ENCODE measurements around the gene MBNL3. TPM values are rescaled to one million over a fixed set of nuclear protein-coding genes. Genes with fewer than 3 reads are reported as not detected.
"Not testable (repeated sequence)": the region's sequence is repeated elsewhere in the genome, so short reads cannot be mapped to it uniquely, and the experiment has no call there.

MBNL3 gene
- total RNA-seq, 4 donors from 2014 or later: 30.6 to 41.3 (median 37.2) TPM

DNA sequence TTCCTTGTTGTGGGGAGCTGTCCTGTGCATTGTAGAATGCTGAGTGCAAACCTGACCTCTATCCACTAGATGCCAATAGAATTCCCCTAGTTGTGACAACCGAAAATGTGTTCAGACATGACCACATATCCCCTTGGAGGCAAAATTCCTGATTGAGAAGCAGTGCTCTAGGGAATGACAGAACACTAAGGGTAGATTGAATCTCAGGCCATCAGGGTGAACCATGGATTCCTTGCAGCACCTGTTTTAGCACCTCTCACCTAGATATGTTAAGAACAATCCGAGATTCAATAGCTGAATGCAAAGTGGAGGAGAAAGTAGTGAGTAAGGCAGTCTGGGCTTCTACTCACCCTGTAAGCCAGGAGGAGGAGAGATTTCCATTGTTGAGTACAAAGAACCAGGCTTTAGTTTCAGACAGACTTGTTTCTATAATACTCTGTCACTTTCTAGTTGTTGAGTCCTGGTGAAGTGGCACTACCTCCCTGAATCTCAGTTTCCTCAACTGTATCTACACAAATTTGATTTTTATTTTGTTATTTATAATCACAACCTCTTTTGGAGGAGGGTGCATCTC is 158.6 kb downstream of the MBNL3 start:
- 67% methylated on average over 2 of the region's 2 CpGs for WGBS
- H3K27ac ChIP-seq: no peak overlapping the region
- H3K27me3 ChIP-seq: no peaks in the 10 kb centered on the region
- no peaks in the 10 kb centered on the region for H3K36me3 ChIP-seq
- DNase-seq (ENCODE audit: low spot score in 2 of 2): no peak
- no peak overlapping the region for H3K4me3 ChIP-seq
- H3K9me3 ChIP-seq: no peaks in the 10 kb centered on the region
- TF ChIP-seq EP300 (IDR thresholded peaks at IDR 0.05): no peak
- no peak for TF ChIP-seq POLR2AphosphoS5 (IDR thresholded peaks at IDR 0.05)
- TF ChIP-seq, protein P1, sequence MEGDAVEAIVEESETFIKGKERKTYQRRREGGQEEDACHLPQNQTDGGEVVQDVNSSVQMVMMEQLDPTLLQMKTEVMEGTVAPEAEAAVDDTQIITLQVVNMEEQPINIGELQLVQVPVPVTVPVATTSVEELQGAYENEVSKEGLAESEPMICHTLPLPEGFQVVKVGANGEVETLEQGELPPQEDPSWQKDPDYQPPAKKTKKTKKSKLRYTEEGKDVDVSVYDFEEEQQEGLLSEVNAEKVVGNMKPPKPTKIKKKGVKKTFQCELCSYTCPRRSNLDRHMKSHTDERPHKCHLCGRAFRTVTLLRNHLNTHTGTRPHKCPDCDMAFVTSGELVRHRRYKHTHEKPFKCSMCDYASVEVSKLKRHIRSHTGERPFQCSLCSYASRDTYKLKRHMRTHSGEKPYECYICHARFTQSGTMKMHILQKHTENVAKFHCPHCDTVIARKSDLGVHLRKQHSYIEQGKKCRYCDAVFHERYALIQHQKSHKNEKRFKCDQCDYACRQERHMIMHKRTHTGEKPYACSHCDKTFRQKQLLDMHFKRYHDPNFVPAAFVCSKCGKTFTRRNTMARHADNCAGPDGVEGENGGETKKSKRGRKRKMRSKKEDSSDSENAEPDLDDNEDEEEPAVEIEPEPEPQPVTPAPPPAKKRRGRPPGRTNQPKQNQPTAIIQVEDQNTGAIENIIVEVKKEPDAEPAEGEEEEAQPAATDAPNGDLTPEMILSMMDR (IDR thresholded peaks at IDR 0.05): no peak
- no peak for TF ChIP-seq POLR2A (IDR thresholded peaks at IDR 0.05)
- H3K4me1 ChIP-seq: no peaks in the 10 kb centered on the region

DNA sequence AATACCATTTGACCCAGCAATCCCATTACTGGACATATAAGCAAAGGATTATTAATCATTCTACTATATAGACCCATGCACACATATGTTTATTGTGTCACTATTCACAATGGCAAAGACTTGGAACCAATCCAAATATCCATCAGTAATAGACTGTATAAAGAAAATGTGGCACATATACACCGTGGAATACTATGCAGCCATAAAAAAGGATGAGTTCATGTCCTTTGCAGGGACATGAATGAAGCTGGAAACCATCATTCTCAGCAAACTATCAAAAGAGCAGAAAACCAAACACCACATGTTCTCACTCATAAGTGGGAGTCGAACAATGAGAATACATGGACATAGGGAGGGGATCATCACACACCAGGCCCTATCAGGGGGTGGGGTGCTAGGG is 161.9 kb downstream of the MBNL3 start:
- H3K27ac ChIP-seq, H3K36me3 ChIP-seq: not testable (repeated sequence)
- 94% methylated on average over 2 of the region's 2 CpGs for WGBS

More for the DNA sequence above, 161.9 kb downstream of the MBNL3 start:
- H3K9me3 ChIP-seq; H3K4me3 ChIP-seq; H3K4me1 ChIP-seq; DNase-seq (ENCODE audit: low spot score in 2 of 2); H3K27me3 ChIP-seq: not testable (repeated sequence)
